GM18907 (cell line): ENCODE results near the gene PODN.

Experiments
- ATAC-seq: cut with Tn5 transposase; IDR thresholded peaks from one replicate; pipeline ENCODE4 v1.9.1; 2021; ENCODE audit warnings: mild to moderate bottlenecking, moderate library complexity; ENCODE audit not compliant: unreplicated experiment

The PODN gene

DNA sequence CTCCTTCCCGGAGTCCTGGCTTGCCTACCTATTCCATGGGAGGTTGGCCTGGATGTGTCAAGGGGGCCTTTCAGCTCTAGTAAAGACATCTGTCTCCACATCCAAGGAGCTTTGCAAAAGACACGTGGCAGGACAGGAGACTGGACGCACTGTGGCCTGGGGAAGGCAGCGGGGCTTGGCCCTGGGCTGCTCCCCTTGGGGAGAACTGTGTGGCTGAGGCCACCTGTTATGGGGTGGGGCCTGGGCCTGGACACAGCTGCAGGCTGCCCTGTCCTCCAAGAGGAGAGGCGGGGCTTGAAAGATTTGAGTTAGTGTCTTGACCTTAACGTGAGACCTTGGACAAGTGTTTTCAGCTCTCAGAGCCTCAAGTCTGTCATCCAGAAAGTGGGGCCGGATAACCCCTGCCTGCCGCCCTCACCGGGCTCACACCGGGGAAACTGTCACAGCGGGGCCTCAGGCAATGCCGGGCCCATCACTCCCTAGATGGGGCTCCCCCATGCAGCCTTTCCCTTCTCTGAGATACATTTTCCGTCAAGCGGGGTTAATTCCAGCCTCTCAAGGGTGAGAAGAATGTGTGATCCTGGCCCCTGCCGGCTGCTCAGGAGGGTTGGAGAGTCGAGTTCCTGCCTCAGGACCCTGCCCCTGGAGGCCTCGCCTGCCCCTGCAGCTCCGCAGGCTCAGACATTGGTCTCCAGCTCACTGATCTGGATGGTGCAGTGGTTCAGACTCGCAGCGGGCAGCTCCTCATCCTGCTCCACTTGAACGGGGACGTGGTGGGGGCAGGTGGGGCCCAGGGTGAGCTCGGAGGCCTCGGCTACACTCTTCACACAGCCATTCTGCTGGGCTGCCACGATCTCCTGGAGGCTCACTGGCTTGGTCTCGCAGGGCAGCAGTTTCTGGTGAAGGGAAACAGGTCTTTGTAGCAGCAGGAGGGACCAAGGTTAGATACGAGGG, 25.6 kb downstream of the PODN start:
- ATAC-seq, result no peak

DNA sequence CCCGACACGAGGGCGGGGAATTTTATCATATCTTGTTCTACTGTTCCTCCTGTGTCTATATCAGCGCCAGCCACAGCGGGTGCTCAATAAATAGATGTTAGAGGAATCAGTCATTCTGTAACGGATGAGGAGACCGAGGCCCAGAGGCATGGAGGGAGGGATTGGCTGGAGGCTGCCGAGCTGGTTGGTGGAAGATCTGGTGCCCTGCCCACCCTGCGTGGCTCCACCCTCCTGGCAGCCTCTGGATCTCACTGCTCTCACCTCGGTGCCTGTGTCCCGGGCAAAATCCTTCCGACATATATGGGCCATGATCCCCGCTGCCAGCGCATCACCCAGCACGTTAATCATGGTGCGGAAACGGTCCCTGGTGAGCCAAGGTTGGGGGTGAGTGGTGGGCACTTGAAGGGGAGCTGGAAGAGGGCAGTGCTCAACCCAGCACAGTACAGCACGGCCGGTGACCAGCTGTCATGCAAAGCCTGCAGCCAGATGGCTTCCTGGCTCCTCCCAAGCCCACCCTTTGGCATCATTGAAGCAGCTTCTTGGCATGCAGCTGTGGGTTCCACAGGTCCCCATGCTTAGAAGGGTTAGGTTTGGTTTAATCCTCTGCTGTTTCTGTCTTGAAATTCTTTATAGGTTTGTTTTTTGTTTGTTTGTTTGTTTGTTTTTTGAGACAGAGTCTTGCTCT, 26.7 kb downstream of the PODN start:
- ATAC-seq, result no peak

DNA sequence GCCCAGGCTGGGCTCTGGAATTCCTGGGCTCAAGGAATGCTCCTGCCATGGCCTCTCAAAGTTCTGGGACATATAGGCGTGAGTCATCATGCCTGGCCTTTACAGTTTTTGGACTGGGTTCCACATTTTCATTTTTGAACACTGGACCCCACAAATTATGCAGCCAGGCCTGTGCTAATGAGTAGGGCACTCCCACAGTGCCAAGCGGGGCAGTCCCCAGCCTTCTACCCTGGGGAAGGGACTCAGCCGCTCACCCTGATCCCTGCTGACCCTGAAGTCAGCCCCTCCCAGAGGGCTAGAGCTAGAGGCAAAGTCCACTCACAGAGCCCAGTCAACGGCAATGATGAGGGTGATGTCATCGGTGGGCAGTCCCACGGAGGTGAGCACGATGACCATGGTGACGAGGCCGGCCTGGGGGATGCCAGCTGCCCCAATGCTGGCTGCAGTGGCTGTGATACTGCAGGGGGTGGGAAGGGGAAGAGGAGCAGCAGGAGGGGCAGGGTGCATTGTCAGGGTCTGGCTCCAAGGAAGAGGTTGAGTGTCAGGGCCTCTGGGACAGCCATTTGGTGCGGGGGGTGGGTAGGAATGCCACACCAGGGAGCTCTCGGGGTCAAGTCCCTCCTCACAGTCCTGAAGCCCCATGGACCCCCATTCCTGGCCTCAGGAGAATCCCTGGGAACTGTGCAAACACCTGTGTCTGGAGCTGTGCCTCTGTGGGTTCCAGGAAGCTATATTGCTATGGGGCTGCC, 27.6 kb downstream of the PODN start:
- ATAC-seq, result no peak

DNA sequence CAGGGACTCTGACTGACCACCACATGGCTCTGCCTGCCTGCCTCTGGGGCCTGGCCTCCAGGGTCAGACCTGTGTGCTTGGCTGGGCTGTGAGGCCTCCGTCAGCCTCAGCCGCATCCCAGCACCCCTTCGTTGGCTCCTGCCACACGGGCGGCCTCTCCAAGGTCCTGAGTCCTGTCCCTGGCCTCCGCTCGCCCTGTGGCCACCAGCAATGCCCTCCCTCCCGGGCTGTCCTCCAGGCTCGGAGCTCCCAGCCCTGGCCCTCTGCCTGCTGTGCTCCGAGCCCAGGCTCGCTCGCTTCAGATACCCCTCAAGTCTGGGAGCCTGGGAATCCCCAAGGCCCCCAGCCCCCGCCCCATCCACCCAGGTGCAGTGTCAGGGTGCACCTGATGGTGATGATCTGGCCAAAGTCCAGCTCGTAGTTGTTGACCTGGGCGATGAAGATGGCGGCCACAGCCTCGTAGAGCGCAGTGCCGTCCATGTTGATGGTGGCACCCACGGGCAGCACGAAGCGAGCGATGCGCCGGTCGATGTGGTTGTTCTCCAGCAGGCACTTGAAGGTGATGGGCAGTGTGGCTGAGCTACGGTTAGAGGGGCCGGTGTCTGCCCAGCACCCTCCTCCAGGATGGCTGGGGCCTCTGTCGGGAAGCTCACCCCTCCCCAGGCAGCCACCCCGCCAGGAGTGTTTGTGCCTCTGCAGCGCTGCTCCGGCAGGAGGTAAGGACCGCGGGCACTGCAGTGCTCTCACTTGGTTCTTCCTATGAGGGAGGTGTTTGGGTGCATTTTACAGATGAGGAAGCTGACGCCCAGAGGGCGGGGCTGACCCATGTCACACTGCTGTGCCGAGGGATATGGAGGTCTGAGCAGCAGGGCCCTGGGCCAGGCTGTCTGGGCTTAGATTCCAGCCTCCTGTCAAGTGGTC, 28.5 kb downstream of the PODN start:
- ATAC-seq, result no peak

DNA sequence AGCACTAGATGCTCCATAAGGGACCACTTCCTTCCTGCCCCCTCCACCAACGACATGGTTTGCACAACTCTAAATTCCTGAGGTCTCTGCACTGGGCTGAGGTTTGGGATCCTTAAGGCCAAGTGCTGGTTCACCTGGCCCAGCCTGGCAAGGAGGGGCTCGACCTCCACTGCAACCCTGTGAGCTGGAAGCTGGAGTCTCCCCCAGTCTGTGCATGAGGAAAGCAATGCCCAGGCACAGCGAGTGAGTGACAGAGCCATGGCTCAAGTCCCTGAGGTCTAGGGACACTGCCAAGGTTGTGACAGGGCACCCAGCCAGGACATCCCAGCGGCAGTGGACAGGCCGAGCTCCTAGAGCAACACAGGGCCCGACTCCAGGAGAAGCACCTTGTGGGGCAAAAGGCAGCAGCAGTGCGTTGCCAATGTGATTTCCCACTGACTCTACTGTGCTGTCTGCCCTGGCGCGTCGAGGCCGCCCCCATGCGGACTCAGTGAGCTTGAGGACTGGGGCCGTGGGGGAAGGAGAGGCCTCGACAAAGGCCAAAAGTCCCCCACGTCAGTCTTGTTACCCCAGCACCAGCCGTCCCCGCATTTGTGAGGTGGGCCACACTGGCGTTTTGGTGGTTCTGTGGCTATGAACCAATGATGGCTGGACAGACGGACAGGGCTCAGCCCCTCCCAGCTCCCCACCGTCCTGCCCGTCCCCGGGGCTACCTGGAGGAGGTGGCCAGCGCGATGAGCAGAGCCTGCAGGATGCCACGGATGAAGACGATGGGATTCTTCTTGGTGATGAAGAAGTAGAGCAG, 30.0 kb downstream of the PODN start:
- ATAC-seq, result no peak

DNA sequence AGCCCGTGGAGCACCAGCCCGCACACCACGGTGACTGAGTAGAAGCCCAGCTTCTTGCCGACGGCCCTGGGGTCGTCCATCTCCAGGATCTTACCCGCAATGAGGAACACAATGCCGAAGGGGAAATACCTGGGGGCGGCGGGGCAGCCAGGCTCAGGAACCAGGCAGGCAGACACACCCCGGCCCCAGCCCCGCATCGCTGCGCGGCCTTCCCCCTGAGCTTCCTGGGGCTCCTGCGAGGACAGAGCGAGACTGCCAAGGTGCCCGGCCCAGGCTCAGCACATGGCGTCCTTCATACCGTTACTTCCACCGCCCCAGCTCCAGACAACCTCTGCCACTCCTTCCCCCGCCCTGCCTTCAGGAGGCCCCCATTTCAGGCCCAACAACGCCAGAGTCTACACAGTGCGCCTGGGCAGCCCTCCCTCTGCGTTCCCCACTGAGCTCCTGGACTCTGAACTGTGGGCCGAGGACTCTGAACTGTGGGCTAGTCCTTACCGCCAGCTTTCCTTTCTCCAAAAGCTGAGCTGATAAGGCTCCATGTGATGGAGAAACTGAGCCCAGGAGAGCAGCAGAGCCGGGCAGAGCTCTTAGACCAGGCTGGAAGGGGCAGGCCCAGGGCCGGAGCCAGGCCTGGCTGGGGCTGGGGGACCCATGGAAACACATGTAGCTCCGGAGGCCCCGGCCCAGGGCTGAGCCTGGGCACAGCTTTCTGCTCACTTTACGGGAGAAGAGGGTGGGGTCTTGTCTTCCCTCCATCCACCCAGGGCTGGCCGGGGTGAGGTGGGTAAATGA, 30.8 kb downstream of the PODN start:
- no peak for ATAC-seq

DNA sequence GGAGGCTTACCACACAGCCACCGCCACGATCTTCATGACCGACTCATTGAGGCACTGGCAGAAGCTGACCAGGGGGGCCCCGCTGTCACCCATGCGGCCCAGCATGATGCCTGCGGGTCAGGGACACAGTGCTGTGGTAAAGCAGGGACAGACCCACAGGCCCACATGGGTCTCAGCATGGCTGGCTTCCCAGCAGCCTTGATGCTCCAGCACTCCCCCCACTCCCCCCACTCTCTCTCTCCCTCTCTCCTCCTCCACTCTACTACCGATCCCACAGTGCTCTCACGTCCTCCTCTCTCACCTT, 31.4 kb downstream of the PODN start:
- ATAC-seq, result no peak

DNA sequence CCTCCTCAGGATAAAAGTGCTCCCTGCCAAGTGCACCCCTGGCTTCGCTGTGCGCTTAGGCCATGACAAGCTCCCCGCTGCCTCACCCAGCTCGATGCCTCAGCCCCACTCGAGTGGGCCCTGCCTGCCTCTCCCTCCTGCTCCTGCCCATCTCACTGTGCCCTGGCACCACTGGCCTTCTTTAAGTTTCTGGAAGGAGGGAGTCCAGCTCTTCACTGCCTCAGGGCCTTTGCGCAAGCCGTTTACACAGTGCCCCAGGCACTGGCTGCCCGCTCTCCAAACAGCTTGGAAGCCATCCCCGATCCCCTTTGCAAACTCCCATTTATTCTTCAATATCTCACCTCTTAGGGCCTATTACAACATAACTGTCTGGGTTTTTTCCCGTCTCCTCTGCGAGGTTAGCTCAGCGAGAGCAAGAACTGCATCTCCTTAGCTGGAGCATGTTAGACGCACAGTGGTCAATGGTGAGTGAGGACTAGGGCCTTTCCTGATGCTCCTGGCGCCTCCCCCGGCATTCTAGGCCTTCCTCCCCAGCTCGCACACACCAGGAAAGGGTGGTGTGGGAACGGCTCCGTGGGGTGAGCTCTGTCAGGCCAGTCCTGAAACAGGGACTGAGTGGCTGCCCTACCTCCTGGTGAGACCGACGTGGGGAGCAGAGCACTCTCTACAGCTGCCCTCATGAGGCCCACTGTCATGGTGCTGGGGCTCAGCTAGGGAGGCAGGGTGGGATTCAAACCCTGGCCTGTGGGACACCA, 31.9 kb downstream of the PODN start:
- ATAC-seq, result no peak

DNA sequence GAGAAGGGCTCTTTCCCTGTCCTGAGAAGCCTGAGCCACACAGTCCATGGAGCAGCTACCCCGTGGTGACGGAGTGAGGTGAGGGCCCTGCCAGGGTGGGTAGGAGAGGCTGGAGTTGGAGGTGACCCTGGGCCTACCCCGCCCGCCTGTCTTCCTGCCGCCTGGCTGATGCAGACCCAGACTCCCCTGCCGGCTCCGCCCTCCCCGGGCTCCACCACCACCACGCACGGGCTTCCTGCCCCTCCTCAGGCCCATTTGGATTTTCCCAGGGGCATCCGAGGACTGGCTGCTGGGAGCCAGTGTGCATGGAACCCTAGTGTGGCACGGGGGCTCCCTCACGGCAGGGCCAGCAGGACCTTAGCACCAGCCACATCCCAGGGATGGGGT, 32.5 kb downstream of the PODN start:
- no peak for ATAC-seq

DNA sequence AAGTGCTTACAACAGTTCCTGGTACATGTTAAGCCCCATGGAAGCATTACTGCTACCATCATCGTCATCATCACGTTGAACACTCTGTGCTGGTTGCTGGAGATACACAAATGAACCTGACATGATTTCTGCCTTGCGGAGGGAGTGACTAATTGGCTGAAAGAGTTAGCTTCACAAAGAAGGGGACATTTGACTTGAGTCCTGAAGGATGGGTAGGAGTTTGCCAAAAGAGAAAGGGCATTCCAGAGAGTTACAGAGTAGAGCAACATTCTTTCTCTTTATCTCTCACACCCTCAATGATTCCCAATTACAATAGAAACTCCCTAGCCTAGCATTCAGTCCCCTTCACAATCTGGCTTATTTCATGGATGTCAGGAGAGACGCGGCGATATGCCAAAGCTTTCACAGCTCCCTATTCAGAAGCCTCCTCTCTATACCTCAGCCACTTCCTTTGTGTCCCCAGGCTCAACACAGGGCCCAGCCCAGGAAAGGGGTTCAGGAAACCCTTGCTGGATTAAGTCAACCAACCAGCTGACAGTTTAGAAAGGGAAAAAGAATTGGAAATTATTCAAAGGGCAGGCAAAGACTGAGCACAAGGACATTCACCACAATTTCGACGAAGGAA, 42.4 kb downstream of the PODN start:
- ATAC-seq, result no peak

DNA sequence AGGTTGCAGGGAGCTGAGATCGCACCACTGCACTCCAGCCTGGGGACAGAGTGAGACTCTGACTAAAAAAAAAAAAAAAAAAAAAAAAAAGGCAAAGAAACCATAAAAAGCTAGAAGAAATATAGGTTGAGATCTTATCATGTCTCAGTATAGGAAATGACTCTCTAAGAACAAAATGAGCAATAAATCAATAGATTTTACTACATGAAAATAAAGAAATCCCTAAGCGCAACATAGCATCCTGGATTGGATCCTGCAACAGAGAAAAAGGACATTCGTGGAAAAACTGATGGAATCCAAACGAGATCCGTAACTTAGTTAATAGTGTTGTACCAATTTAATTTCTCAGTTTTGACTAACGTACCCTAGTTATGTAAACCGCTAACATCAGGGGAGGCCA, 45.1 kb downstream of the PODN start:
- ATAC-seq, result no peak

DNA sequence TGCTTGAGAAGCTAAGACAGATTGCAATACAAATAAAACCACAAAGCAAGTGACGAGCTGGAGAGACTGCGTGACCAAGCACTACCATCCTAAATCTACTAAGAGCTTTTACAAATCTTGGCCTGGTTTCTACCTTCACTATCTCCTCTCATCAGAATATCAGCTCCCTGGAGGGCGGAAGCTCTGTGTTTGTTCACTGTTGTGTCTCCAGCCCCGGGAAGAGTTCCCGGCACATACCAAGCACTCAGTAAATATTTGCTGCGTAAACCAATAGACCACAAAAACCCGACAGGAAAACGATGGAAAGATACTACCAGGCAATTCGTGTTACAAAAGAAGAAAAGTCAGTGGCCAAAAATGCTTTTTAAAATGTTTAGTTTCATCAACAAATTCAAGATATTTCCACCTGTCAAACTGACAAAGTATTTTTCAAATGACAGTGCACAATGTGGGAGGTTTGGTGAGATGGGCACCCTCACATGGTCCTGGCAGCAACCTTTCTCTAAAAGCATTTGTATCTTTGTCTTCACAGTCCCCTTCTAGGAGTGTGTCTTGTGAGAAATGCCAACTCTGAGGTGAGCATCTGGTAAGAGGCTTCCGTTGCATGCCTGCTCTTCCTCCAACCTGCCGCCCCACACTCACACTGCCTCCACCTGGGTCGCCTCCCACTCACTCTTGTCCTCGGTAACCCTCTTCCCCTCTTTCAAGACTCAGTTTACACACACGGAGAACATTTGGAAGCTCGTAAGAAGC, 45.7 kb downstream of the PODN start:
- ATAC-seq, result no peak

DNA sequence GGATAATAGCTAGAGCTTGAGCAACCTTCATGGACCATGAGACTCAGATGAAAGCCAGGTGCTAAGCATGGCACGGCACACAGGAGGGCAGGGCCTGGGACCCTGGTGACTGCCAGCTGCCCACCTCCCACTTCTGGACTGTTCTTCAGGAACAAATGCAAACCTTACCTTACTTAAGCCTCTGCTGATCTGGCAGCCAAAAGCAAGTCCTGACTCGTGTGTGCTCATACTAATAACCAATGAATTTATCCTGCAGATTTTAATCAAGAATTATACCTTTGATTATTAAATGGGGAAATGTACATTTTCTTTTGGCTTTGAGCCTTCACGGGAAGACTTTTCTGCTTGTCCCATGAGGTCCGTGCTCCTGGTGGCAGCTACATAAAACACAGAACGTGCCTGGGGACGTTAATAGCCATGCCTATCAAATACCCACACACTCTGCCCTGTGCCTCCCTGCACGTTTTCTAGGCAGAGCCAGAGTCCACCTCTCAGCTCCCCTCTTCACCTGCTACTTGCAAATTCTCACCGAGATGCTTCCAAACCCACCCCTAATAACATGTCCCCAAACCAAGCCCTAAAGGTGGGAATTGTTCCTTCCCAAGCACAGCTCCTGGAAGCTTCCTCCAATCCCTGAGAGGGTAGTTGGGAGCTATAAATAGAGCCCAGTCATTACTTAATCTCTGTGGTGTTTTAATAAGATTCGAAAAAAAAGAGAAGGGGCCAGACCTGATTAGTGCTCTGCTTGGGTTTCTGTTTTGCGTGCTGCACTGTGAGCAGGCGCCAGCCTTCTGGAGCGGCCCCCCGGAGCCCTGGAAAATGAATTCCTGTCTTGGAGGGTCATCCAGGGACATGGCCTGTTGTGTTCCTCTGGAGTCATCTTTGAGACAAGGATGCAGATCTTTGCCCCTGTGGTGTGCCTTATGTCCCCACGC, 46.9 kb downstream of the PODN start:
- ATAC-seq, result no peak

DNA sequence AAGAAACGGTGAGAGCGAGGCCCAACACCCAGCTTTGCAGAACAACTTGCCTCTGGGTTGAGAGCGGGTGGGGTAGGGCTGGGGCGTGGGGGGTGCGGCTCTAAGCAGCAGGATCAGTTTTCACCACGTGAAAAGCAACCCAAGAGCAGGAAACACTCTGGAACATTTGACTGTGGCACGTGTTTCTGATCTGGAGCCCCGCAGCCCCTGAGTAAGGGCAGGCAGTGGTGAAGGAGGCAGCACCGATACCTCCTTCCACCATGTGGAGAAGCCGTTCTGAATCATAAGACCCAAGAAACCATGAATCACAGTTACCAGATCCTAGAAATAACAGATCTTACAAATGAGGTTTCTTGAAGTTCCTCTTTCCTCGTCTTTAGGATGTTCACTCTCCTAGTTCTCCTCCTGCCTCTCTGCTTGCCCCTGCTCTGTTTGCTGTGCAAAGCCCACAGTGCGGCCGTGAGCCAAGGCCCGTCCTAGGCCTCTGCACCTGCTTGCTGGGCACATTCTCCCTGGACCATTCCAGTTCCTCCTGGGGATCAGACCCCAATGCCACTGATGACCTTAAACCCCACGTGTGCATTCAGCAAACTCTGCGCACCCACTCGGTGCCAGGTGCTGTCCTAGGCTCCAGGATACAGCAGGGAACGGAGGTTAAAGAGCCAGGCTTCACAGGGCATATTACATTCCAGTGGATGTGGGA, 48.5 kb downstream of the PODN start:
- no peak for ATAC-seq

DNA sequence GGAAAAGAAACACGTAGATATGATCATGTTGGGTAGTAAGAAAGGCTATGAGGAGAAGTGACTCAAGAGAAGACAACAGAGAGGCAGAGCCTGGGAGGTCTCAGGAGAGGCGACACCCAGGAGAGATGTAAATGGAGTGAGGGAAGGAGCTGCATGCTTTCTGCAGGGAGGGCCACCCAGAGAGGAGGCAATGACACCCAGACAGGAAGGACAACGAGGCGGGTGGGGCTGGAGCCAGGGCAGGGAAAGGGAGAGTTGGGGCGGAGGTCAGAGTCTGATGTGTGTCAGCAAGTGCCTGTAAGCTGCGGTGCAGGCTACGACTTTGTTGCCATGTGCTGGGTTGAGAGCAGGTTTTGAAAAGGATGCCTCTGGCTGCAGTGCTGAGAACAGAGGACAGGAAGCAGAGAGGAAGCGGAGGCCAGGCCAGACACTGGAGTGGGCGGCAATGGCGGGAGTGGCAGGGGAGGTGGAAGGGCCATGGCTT, 49.1 kb downstream of the PODN start:
- ATAC-seq, result no peak
